ENCODE measurements around the gene GLRA2. TPM values are rescaled to one million over a fixed set of nuclear protein-coding genes. Genes with fewer than 3 reads are reported as not detected.
"Not testable (repeated sequence)": the region's sequence is repeated elsewhere in the genome, so short reads cannot be mapped to it uniquely, and the experiment has no call there.

GLRA2 gene
- total RNA-seq, 1 donor from 2014 or later: not detected

GRCh38 chrX:14673764-14674163, 144.4 kb downstream of the GLRA2 start:
- no peaks in the 10 kb centered on the region for H3K9me3 Mint-ChIP-seq (ENCODE audit: unreplicated experiment)
- H3K36me3 Mint-ChIP-seq (ENCODE audit: low read depth, unreplicated experiment): no peaks in the 10 kb centered on the region
- no peak for TF ChIP-seq CTCF (IDR thresholded peaks at IDR 0.05; ENCODE audit: unreplicated experiment)
- no peak for DNase-seq (ENCODE audit: low spot score)
- no peak overlapping the region for H3K27ac Mint-ChIP-seq (ENCODE audit: unreplicated experiment)
- H3K4me1 Mint-ChIP-seq (ENCODE audit: unreplicated experiment): no peaks in the 10 kb centered on the region
- H3K27me3 Mint-ChIP-seq (ENCODE audit: unreplicated experiment): no peaks in the 10 kb centered on the region
- no peak overlapping the region for H3K4me3 Mint-ChIP-seq (ENCODE audit: unreplicated experiment)

GRCh38 chrX:14675500-14675899, 146.2 kb downstream of the GLRA2 start:
- H3K4me3 Mint-ChIP-seq (ENCODE audit: unreplicated experiment): no peak overlapping the region

GRCh38 chrX:14676431-14676830, 147.1 kb downstream of the GLRA2 start:
- DNase-seq (ENCODE audit: low spot score): no peak
- Mint-ChIP-seq H3K27me3 (ENCODE audit: unreplicated experiment) (no peaks in the 10 kb centered on the region), H3K4me1 (ENCODE audit: unreplicated experiment) (no peaks in the 10 kb centered on the region), H3K36me3 (ENCODE audit: low read depth, unreplicated experiment) (no peaks in the 10 kb centered on the region), H3K4me3 (ENCODE audit: unreplicated experiment) (no peak overlapping the region), H3K27ac (ENCODE audit: unreplicated experiment) (no peak overlapping the region), H3K9me3 (ENCODE audit: unreplicated experiment) (no peaks in the 10 kb centered on the region)
- no peak for TF ChIP-seq CTCF (IDR thresholded peaks at IDR 0.05; ENCODE audit: unreplicated experiment)

More at GRCh38 chrX:14675500-14675899, 146.2 kb downstream of the GLRA2 start:
- Mint-ChIP-seq H3K27me3 (ENCODE audit: unreplicated experiment) (no peaks in the 10 kb centered on the region), H3K9me3 (ENCODE audit: unreplicated experiment) (no peaks in the 10 kb centered on the region), H3K27ac (ENCODE audit: unreplicated experiment) (no peak overlapping the region), H3K36me3 (ENCODE audit: low read depth, unreplicated experiment) (no peaks in the 10 kb centered on the region), H3K4me1 (ENCODE audit: unreplicated experiment) (no peaks in the 10 kb centered on the region)
- no peak for DNase-seq (ENCODE audit: low spot score)
- no peak for TF ChIP-seq CTCF (IDR thresholded peaks at IDR 0.05; ENCODE audit: unreplicated experiment)

- DNase-seq (ENCODE audit: low spot score); H3K27ac Mint-ChIP-seq (ENCODE audit: unreplicated experiment); H3K4me3 Mint-ChIP-seq (ENCODE audit: unreplicated experiment); H3K36me3 Mint-ChIP-seq (ENCODE audit: low read depth, unreplicated experiment); H3K27me3 Mint-ChIP-seq (ENCODE audit: unreplicated experiment); H3K4me1 Mint-ChIP-seq (ENCODE audit: unreplicated experiment); H3K9me3 Mint-ChIP-seq (ENCODE audit: unreplicated experiment): not testable (repeated sequence)
Measured at GRCh38 chrX:14688331-14688730, 159.0 kb downstream of the GLRA2 start.

- no peaks in the 10 kb centered on the region for H3K36me3 Mint-ChIP-seq (ENCODE audit: low read depth, unreplicated experiment)
Measured at GRCh38 chrX:14690553-14690952, 161.2 kb downstream of the GLRA2 start.

More at GRCh38 chrX:14690553-14690952, 161.2 kb downstream of the GLRA2 start:
- TF ChIP-seq CTCF (IDR thresholded peaks at IDR 0.05; ENCODE audit: unreplicated experiment): no peak
- H3K4me3 Mint-ChIP-seq (ENCODE audit: unreplicated experiment): no peak overlapping the region
- peaks cover 5% of the 10 kb centered on the region for H3K27me3 Mint-ChIP-seq (ENCODE audit: unreplicated experiment)
- H3K27ac Mint-ChIP-seq (ENCODE audit: unreplicated experiment): no peak overlapping the region
- no peaks in the 10 kb centered on the region for H3K4me1 Mint-ChIP-seq (ENCODE audit: unreplicated experiment)
- DNase-seq (ENCODE audit: low spot score): no peak
- H3K9me3 Mint-ChIP-seq (ENCODE audit: unreplicated experiment): no peaks in the 10 kb centered on the region
